Prostate gland (tissue), 2 donors: ENCODE results near the gene TOR1AIP1.

Experiments
- CTCF ChIP-seq, 4 experiments: fragments of 200-600 bp in 2 of 4; fragments of 450-650 bp in 2 of 4; sonication (generic) in 2 of 4; IDR thresholded peaks; 1 replicate in 3 of 4; 2 replicates in 1 of 4; pipeline ENCODE4 v1.5.1; 2016 to 2019; ENCODE audit warnings: antibody characterized with exemption in 4 of 4, mild to moderate bottlenecking in 2 of 4, moderate library complexity in 2 of 4
- POLR2AphosphoS5 ChIP-seq: sonication (generic); formaldehyde crosslinking; IDR thresholded peaks from one replicate; pipeline ENCODE4 v1.6.1; 2017; ENCODE audit warnings: antibody characterized with exemption

- TF ChIP-seq CTCF (IDR thresholded peaks at IDR 0.05): no peak
- no peak for TF ChIP-seq POLR2AphosphoS5
Observed at GRCh38 chr1:179924268-179924667, 42.2 kb downstream of the TOR1AIP1 start.
